Activated gamma-delta T cell treated with Interleukin-2 at 50 U/mL for 16 hours (primary cell): ENCODE measurements around the gene ITGB8.

ENCODE experiments used
- DNase-seq: peaks from one replicate; pipeline ENCODE4 v3.0.0-alpha.2; 2020

ITGB8 gene

DNA sequence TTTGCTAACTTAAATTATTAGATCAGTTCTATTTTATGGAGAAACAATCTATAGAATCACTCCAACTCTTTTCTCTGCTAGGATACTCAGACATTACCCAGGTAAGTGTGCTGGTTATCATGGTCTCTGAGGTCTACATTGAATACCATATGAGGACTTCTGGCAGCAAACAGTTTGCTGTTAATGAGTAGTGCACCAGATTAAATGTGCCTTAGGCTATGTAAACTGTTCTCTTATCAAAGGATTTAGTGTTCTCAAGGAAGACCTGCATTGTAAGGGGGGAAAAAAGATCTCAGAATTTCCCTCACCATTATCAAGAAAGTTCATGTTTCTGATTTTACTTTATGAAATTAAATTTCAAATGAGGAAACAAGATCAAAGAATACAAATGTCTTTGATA lies 107.5 kb downstream of the ITGB8 start:
- DNase-seq, result no peak

- DNase-seq, result no peak
Measured at GRCh38 chr7:20438694-20439376, 108.1 kb downstream of the ITGB8 start.

- no peak for DNase-seq
Measured at GRCh38 chr7:20439416-20440185, 108.9 kb downstream of the ITGB8 start.

- no peak for DNase-seq
Measured at GRCh38 chr7:20440472-20441105, 109.9 kb downstream of the ITGB8 start.

GRCh38 chr7:20441346-20441745 lies 110.6 kb downstream of the ITGB8 start:
- no peak for DNase-seq

DNA sequence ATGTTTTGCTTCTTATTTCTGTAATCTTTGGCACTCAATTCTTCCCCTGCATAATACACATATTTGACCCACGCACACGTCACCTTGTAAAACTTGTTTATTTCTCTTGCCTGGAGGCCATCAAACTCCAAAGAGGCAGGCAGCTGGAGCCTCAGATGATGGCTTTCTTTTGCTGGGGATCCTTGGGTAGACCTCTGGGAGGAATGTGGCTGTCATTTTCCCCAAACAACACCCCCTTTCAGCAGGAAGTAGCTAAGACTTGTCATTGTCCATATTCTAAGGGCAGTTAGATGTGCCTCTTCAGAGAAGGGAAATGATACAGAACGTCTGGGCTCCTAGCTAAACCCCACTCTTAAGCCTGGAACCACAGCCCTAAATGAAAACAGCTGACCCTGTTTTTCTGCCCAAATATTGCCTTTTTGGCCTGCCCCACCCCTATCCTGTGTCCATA lies 111.3 kb downstream of the ITGB8 start:
- no peak for DNase-seq

DNA sequence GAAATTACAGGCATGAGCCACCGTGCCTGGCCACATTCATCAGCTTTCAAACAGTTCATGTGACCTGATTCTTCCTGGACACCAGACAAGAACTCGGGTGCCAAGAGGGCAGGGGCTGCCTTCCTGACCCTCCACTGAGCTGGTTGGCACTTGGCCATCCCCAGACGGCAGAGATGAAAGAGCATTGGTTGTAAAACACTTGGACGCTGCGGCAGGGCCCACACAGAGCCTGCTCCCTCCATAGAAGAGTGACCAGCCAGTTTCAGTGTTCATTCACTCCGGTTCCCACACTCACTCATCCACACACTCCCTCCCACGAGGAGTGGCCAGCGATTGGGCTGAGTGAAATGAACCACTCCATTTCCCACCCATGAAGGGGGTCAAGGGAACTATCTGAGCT lies 112.3 kb downstream of the ITGB8 start:
- DNase-seq, result no peak

GRCh38 chr7:20444030-20444800 lies 113.5 kb downstream of the ITGB8 start:
- DNase-seq, result no peak

- DNase-seq, result no peak
Measured at GRCh38 chr7:20447021-20447650, 116.4 kb downstream of the ITGB8 start.

- DNase-seq, result no peak
Measured at GRCh38 chr7:20449176-20449575, 118.5 kb downstream of the ITGB8 start.

DNA sequence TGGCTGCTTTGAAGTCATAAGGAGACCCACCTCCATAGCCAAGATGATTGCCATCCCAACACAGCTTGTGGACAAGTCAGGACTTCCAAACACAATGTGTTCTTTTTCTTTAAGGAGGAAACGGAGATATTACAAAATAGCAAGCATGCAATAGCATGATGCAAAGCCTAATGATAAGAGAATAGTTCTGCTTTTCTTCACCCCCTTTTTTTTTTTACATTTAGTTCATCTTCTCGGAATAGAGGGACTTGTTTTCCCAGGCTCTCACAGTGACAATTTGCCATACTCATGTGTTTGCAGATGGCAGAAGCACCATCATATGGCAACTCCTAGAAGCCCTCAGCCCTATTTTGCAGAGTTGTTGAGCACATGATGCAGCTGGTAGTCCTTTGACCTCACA lies 119.8 kb downstream of the ITGB8 start:
- no peak for DNase-seq

DNA sequence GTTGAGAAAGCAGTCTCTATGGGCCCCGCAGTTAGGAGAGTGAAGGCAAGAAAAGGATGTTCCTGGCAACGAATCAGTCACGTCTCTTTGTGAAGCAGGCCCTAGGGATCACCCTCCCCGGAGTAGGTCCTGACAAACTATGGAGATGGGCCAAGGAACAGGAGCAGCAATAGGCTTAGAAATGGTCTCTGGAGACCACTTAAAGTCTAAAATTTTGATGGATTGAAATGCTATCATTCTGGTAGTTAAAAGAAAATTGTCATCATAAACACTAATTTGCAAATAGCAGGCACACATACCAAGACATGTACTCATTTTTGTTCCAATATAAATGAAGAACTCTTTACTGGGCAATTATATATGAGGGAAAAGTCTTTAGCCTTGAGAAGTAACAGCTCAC lies 123.5 kb downstream of the ITGB8 start:
- no peak for DNase-seq

DNA sequence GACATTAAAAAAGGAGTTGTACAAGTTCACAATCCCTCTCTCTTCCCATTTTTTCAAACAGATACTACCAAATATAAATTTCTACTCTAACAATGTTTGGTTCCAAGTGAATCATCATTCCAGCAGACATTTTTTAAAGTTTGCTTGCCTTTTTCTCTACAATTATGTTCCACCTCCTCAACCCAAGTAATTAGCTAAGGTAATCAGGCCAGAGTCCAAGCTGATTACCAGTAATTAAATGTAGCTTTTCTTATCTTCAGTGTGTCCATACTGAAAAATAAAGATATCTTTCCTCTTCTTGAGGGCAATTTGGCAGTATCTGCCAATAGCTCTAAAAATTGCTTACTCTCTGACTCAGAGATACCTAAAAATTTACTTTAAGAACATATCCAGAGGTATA lies 126.0 kb downstream of the ITGB8 start:
- no peak for DNase-seq

DNA sequence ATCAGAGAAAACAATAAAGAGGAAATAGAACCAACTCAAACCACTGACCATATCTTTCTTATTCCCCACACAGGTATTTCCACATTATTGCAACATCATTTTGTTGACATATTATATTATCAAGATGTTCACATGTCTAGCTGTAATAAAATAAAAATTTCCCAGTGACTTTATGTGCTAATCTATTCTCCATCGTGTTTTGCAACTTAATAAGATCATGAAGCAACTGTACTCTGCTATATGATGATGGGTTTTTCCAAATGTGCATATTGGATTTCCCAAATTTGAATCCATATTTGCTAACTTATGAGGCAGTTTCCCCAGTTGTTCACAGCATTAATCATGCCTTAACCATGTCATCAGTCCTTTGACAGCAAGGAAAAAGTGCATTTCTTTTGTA lies 127.8 kb downstream of the ITGB8 start:
- DNase-seq, result no peak

GRCh38 chr7:20459419-20459818 lies 128.7 kb downstream of the ITGB8 start:
- DNase-seq, result no peak

- DNase-seq, result no peak
Measured at GRCh38 chr7:20464891-20465290, 134.2 kb downstream of the ITGB8 start.
